ENCODE measurements around the gene DUSP19. TPM values are rescaled to one million over a fixed set of nuclear protein-coding genes. Genes with fewer than 3 reads are reported as not detected.

Gene DUSP19
- total and polyA plus RNA-seq, 2 experiments from 2014 or later = 1.2 to 4.7 TPM

DNA sequence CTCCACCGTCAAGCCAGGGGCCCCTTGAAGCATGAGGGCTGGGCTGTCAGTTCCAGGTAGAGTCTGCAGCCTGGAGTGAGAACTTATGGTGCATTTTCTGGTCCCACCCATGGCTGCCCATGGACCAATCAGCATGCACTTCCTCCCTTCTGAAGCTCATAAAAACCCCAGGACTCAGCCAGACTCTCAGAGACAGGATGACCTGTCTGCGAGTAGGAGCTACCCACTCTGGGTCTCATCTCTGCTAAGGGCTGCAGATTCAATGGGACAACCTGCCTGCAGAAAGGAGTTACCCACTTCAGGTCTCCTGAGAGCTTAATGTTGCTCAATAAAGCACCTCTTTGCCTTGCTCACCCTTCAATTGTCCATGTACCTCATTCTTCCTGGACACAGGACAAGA lies 9.4 kb upstream of the DUSP19 start:
- WGBS (ENCODE audit: low lambda C conversion rate, missing lambda C conversion rate) = 97% methylated on average over 2 of the region's 2 CpGs
- Histone ChIP-seq H3K79me2 (no peaks in the 10 kb centered on the region), H3K4me1 (ENCODE audit: insufficient read depth) (no peaks in the 10 kb centered on the region), H4K20me1 (ENCODE audit: insufficient read depth, poor library complexity, severe bottlenecking) (no peaks in the 10 kb centered on the region), H3K36me3 (replicated peaks; ENCODE audit: insufficient read depth, low read depth) (no peaks in the 10 kb centered on the region), H3K27ac (no peak overlapping the region), H3K9me3 (ENCODE audit: low read depth) (no peaks in the 10 kb centered on the region), H2AFZ (no peak overlapping the region), H3K4me2 (no peak overlapping the region), H3K27me3 (no peaks in the 10 kb centered on the region), H3K4me3 (no peak overlapping the region), H3K9me2 (replicated peaks; ENCODE audit: insufficient read depth) (no peaks in the 10 kb centered on the region)
- no peak for TF ChIP-seq EZH2phosphoT487 (IDR thresholded peaks at IDR 0.05; ENCODE audit: low read depth, severe bottlenecking, unreplicated experiment)
- TF ChIP-seq EZH2 (IDR thresholded peaks at IDR 0.05; ENCODE audit: borderline replicate concordance) = no peak
- TF ChIP-seq, protein P1, sequence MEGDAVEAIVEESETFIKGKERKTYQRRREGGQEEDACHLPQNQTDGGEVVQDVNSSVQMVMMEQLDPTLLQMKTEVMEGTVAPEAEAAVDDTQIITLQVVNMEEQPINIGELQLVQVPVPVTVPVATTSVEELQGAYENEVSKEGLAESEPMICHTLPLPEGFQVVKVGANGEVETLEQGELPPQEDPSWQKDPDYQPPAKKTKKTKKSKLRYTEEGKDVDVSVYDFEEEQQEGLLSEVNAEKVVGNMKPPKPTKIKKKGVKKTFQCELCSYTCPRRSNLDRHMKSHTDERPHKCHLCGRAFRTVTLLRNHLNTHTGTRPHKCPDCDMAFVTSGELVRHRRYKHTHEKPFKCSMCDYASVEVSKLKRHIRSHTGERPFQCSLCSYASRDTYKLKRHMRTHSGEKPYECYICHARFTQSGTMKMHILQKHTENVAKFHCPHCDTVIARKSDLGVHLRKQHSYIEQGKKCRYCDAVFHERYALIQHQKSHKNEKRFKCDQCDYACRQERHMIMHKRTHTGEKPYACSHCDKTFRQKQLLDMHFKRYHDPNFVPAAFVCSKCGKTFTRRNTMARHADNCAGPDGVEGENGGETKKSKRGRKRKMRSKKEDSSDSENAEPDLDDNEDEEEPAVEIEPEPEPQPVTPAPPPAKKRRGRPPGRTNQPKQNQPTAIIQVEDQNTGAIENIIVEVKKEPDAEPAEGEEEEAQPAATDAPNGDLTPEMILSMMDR (IDR thresholded peaks at IDR 0.05; ENCODE audit: poor library complexity) = no peak
- no peak for DNase-seq (ENCODE audit: low spot score)

GRCh38 chr2:183070942-183071844 lies 7.4 kb upstream of the DUSP19 start:
- no peaks in the 10 kb centered on the region for H3K36me3 ChIP-seq (replicated peaks; ENCODE audit: insufficient read depth, low read depth)
- no peaks in the 10 kb centered on the region for H3K4me1 ChIP-seq (ENCODE audit: insufficient read depth)
- 58% methylated on average over 34 of the region's 34 CpGs for WGBS (ENCODE audit: low lambda C conversion rate, missing lambda C conversion rate)
- no peak overlapping the region for H2AFZ ChIP-seq
- DNase-seq (ENCODE audit: low spot score) = peak; percentile 71
- H3K4me3 ChIP-seq = no peak overlapping the region
- H3K27ac ChIP-seq = no peak overlapping the region
- no peak for TF ChIP-seq EZH2 (IDR thresholded peaks at IDR 0.05; ENCODE audit: borderline replicate concordance)
- TF ChIP-seq, protein P1 (IDR thresholded peaks at IDR 0.05; ENCODE audit: poor library complexity) = peak; percentile 55
- TF ChIP-seq EZH2phosphoT487 (IDR thresholded peaks at IDR 0.05; ENCODE audit: low read depth, severe bottlenecking, unreplicated experiment) = no peak
- no peaks in the 10 kb centered on the region for H3K9me3 ChIP-seq (ENCODE audit: low read depth)
- H3K27me3 ChIP-seq = peaks cover 2% of the 10 kb centered on the region
- no peaks in the 10 kb centered on the region for H3K9me2 ChIP-seq (replicated peaks; ENCODE audit: insufficient read depth)
- H4K20me1 ChIP-seq (ENCODE audit: insufficient read depth, poor library complexity, severe bottlenecking) = no peaks in the 10 kb centered on the region
- peak overlapping the region; percentile 49 for H3K4me2 ChIP-seq
- H3K79me2 ChIP-seq = no peaks in the 10 kb centered on the region

GRCh38 chr2:183072177-183072576 lies 6.4 kb upstream of the DUSP19 start:
- no peak overlapping the region for H3K27ac ChIP-seq
- H3K4me2 ChIP-seq = no peak overlapping the region
- no peaks in the 10 kb centered on the region for H3K4me1 ChIP-seq (ENCODE audit: insufficient read depth)
- H3K27me3 ChIP-seq = peaks cover 5% of the 10 kb centered on the region
- TF ChIP-seq EZH2phosphoT487 (IDR thresholded peaks at IDR 0.05; ENCODE audit: low read depth, severe bottlenecking, unreplicated experiment) = no peak
- TF ChIP-seq, protein P1 (IDR thresholded peaks at IDR 0.05; ENCODE audit: poor library complexity) = no peak
- no peak for TF ChIP-seq EZH2 (IDR thresholded peaks at IDR 0.05; ENCODE audit: borderline replicate concordance)
- 91% methylated on average over 7 of the region's 7 CpGs for WGBS (ENCODE audit: low lambda C conversion rate, missing lambda C conversion rate)
- no peaks in the 10 kb centered on the region for H4K20me1 ChIP-seq (ENCODE audit: insufficient read depth, poor library complexity, severe bottlenecking)
- H3K36me3 ChIP-seq (replicated peaks; ENCODE audit: insufficient read depth, low read depth) = no peaks in the 10 kb centered on the region
- no peak for DNase-seq (ENCODE audit: low spot score)
- no peaks in the 10 kb centered on the region for H3K79me2 ChIP-seq
- H3K9me3 ChIP-seq (ENCODE audit: low read depth) = no peaks in the 10 kb centered on the region
- no peaks in the 10 kb centered on the region for H3K9me2 ChIP-seq (replicated peaks; ENCODE audit: insufficient read depth)
- H2AFZ ChIP-seq = no peak overlapping the region
- no peak overlapping the region for H3K4me3 ChIP-seq

Measured in hepatocyte (in vitro differentiated cells).